Cardiac muscle cell (in vitro differentiated cells and primary cell): ENCODE data around the gene ZNF654. TPM values are rescaled to one million over a fixed set of nuclear protein-coding genes. Genes with fewer than 3 reads are reported as not detected.
"Not testable (repeated sequence)": the region's sequence is repeated elsewhere in the genome, so short reads cannot be mapped to it uniquely, and the experiment has no call there.

Experiments
- DNase-seq, 2 donors: peaks; one replicate each; pipeline versions ENCODE4 v3.0.0 to v3.0.0-alpha.2; 2010 to 2017; ENCODE audit warnings: low read depth in 1 of 2, low spot score in 1 of 2
- H3K27ac ChIP-seq: fragments of 200-600 bp; sonication (generic); 2 replicates; pipeline ENCODE4 v1.5.1; 2016
- H3K27me3 ChIP-seq: fragments of 200-600 bp; sonication (generic); 2 replicates; pipeline ENCODE4 v1.6.0; 2016; ENCODE audit warnings: control low read depth
- H3K36me3 ChIP-seq: fragments of 200-600 bp; sonication (generic); 2 replicates; pipeline ENCODE4 v1.5.1; 2016; ENCODE audit warnings: control low read depth
- H3K4me1 ChIP-seq: fragments of 200-600 bp; sonication (generic); 2 replicates; pipeline ENCODE4 v1.8.1; 2017; ENCODE audit warnings: low read depth, mild to moderate bottlenecking, mixed run types
- H3K4me3 ChIP-seq: fragments of 200-600 bp; sonication (generic); 2 replicates; pipeline ENCODE4 v1.5.1; 2016; ENCODE audit warnings: mild to moderate bottlenecking
- H3K9me3 ChIP-seq: fragments of 200-600 bp; sonication (generic); 2 replicates; pipeline ENCODE4 v1.5.1; 2017; ENCODE audit warnings: low read depth, mild to moderate bottlenecking, control low read depth
- CTCF ChIP-seq: IDR thresholded peaks from 2 replicates; pipeline ENCODE4 v1.5.1; 2012; ENCODE audit warnings: low read depth, mild to moderate bottlenecking, low read length
- polyA plus RNA-seq: library from polyadenylated mRNA; unstranded; fragments of >200 nt; fragmentation: Nextera tagmentation; extraction: Ambion mirVana; gene quantifications from 2 replicates; pipeline ENCODE4 v1.2.1, GENCODE V29; 2016
- total RNA-seq: library from RNA; depleted of rRNA; stranded (reverse); fragments of >200 nt; gene quantifications from 2 replicates; pipeline ENCODE4 v1.2.3, GENCODE V29; 2016

ZNF654 gene
- total RNA-seq = 12.0 TPM in 2 replicates
- polyA plus RNA-seq = 13.1 and 13.6 TPM in 2 replicates

- Histone ChIP-seq H3K4me3 (peak within 1 kb of the TSS; percentile 97), H3K27ac (peak within 1 kb of the TSS; percentile 98), H3K9me3 (no peaks in the 10 kb centered on the region), H3K36me3 (peaks cover 15% of the 10 kb centered on the region), H3K27me3 (no peaks in the 10 kb centered on the region), H3K4me1 (peaks cover 26% of the 10 kb centered on the region)
- peak; percentile 99 for DNase-seq
- TF ChIP-seq CTCF = no peak
These were observed at the start of gene ZNF654, which contains the start of gene CGGBP1 for GRCh38 chr3:88058581-88059379. Gene ZNF654, plus strand, starts transcription at chr3:88059255. Its CDS starts 65 bp downstream, at chr3:88059320. Gene CGGBP1, minus strand, starts transcription at chr3:88059005. Its CDS starts 3,029 bp downstream, at chr3:88055976.

- Histone ChIP-seq H3K9me3 (no peaks in the 10 kb centered on the region), H3K4me1 (no peaks in the 10 kb centered on the region), H3K27ac (no peak overlapping the region), H3K36me3 (no peaks in the 10 kb centered on the region), H3K4me3 (no peak overlapping the region), H3K27me3 (no peaks in the 10 kb centered on the region)
- no peak for DNase-seq
- no peak for TF ChIP-seq CTCF
These were observed 48.2 kb upstream of the ZNF654 start for GRCh38 chr3:88010810-88011209.

- no peak overlapping the region for H3K27ac ChIP-seq
- no peaks in the 10 kb centered on the region for H3K36me3 ChIP-seq
- no peak for DNase-seq
- no peaks in the 10 kb centered on the region for H3K4me1 ChIP-seq
- H3K27me3 ChIP-seq = no peaks in the 10 kb centered on the region
- no peak overlapping the region for H3K4me3 ChIP-seq
- no peaks in the 10 kb centered on the region for H3K9me3 ChIP-seq
- no peak for TF ChIP-seq CTCF
These were observed 45.5 kb upstream of the ZNF654 start for GRCh38 chr3:88013592-88013991.

GRCh38 chr3:88015656-88016055 lies 43.4 kb upstream of the ZNF654 start:
- not testable (repeated sequence) for H3K36me3 ChIP-seq, DNase-seq, H3K27me3 ChIP-seq

GRCh38 chr3:88019024-88019423 lies 40.0 kb upstream of the ZNF654 start:
- H3K4me3 ChIP-seq = no peak overlapping the region
- no peaks in the 10 kb centered on the region for H3K36me3 ChIP-seq
- no peak for TF ChIP-seq CTCF
- no peaks in the 10 kb centered on the region for H3K4me1 ChIP-seq
- no peak overlapping the region for H3K27ac ChIP-seq
- H3K9me3 ChIP-seq = no peaks in the 10 kb centered on the region
- DNase-seq = no peak
- H3K27me3 ChIP-seq = no peaks in the 10 kb centered on the region

More at GRCh38 chr3:88015656-88016055, 43.4 kb upstream of the ZNF654 start:
- H3K27ac ChIP-seq, H3K4me3 ChIP-seq, H3K4me1 ChIP-seq, H3K9me3 ChIP-seq: not testable (repeated sequence)

GRCh38 chr3:88025001-88025552 lies 34.0 kb upstream of the ZNF654 start:
- DNase-seq = no peak
- H3K27ac ChIP-seq = no peak overlapping the region
- no peak overlapping the region for H3K4me3 ChIP-seq
- no peak for TF ChIP-seq CTCF
- H3K4me1 ChIP-seq = no peaks in the 10 kb centered on the region
- no peaks in the 10 kb centered on the region for H3K9me3 ChIP-seq
- H3K36me3 ChIP-seq = no peaks in the 10 kb centered on the region
- no peaks in the 10 kb centered on the region for H3K27me3 ChIP-seq
